ENCODE measurements around the gene ZNF408.
A peak's percentile ranks its signal among the peaks of the same experiment; 100 is the strongest.

The ZNF408 gene

GRCh38 chr11:46692450-46692849, 8.4 kb upstream of the ZNF408 start:
- DNase-seq (ENCODE audit: low read depth), result peak; percentile 24
- H3K4me3 ChIP-seq (ENCODE audit: low read length), result no peak overlapping the region
- TF ChIP-seq CTCF (conservative IDR thresholded peaks at IDR 0.05; ENCODE audit: low read length), result no peak

GRCh38 chr11:46693597-46694012, 7.2 kb upstream of the ZNF408 start:
- DNase-seq (ENCODE audit: low read depth), result peak; percentile 73
- no peak overlapping the region for H3K4me3 ChIP-seq (ENCODE audit: low read length)
- TF ChIP-seq CTCF (conservative IDR thresholded peaks at IDR 0.05; ENCODE audit: low read length), result no peak

GRCh38 chr11:46694072-46694471, 6.8 kb upstream of the ZNF408 start:
- H3K4me3 ChIP-seq (ENCODE audit: low read length), result no peak overlapping the region
- no peak for DNase-seq (ENCODE audit: low read depth)
- no peak for TF ChIP-seq CTCF (conservative IDR thresholded peaks at IDR 0.05; ENCODE audit: low read length)

- no peak overlapping the region for H3K4me3 ChIP-seq (ENCODE audit: low read length)
- DNase-seq (ENCODE audit: low read depth), result no peak
- TF ChIP-seq CTCF (conservative IDR thresholded peaks at IDR 0.05; ENCODE audit: low read length), result no peak
Measured at GRCh38 chr11:46694607-46695006, 6.2 kb upstream of the ZNF408 start.

GRCh38 chr11:46695345-46696211, 5.3 kb upstream of the ZNF408 start:
- no peak for DNase-seq (ENCODE audit: low read depth)
- TF ChIP-seq CTCF (conservative IDR thresholded peaks at IDR 0.05; ENCODE audit: low read length), result no peak
- no peak overlapping the region for H3K4me3 ChIP-seq (ENCODE audit: low read length)

- TF ChIP-seq CTCF (conservative IDR thresholded peaks at IDR 0.05; ENCODE audit: low read length), result no peak
- no peak for DNase-seq (ENCODE audit: low read depth)
- H3K4me3 ChIP-seq (ENCODE audit: low read length), result no peak overlapping the region
Measured at GRCh38 chr11:46696212-46696558, 4.6 kb upstream of the ZNF408 start.

- no peak overlapping the region for H3K4me3 ChIP-seq (ENCODE audit: low read length)
- no peak for TF ChIP-seq CTCF (conservative IDR thresholded peaks at IDR 0.05; ENCODE audit: low read length)
- DNase-seq (ENCODE audit: low read depth), result no peak
Measured at GRCh38 chr11:46697303-46697702, 3.5 kb upstream of the ZNF408 start.

All from AG10803 (cell line).